RPMI8226 (cell line): ENCODE data around the gene PRKCI.
A peak's percentile ranks its signal among the peaks of the same experiment; 100 is the strongest.
"Not testable (repeated sequence)": the region's sequence is repeated elsewhere in the genome, so short reads cannot be mapped to it uniquely, and the experiment has no call there.

Experiments
- DNase-seq: peaks from one replicate; pipeline ENCODE4 v3.0.0-alpha.2; 2015

The PRKCI gene

GRCh38 chr3:170221924-170222646 is at the start of gene PRKCI:
Gene PRKCI, plus strand, starts transcription at chr3:170222424. Its CDS starts 246 bp downstream, at chr3:170222670.
- peak; percentile 100 for DNase-seq

- DNase-seq: no peak
Measured at GRCh38 chr3:170178651-170179050, 43.6 kb upstream of the PRKCI start.

GRCh38 chr3:170179432-170179831 is 42.8 kb upstream of the PRKCI start:
- DNase-seq: no peak

- peak; percentile 49 for DNase-seq
Measured at GRCh38 chr3:170180079-170180907, 41.9 kb upstream of the PRKCI start.

- DNase-seq: peak; percentile 98
Measured at GRCh38 chr3:170180908-170181885, 41.0 kb upstream of the PRKCI start, which contains the start of gene PHC3. Gene PHC3, minus strand, starts transcription at chr3:170181733. Its CDS starts 18 bp downstream, at chr3:170181715.

- no peak for DNase-seq
Measured at GRCh38 chr3:170189398-170190256, 32.6 kb upstream of the PRKCI start.

GRCh38 chr3:170195759-170196158 is 26.5 kb upstream of the PRKCI start:
- not testable (repeated sequence) for DNase-seq

- DNase-seq: no peak
Measured at GRCh38 chr3:170196833-170197232, 25.4 kb upstream of the PRKCI start.

- no peak for DNase-seq
Measured at GRCh38 chr3:170200987-170201386, 21.2 kb upstream of the PRKCI start.

- no peak for DNase-seq
Measured at GRCh38 chr3:170201527-170201926, 20.7 kb upstream of the PRKCI start.

GRCh38 chr3:170203457-170203856 is 18.8 kb upstream of the PRKCI start:
- no peak for DNase-seq

- no peak for DNase-seq
Measured at GRCh38 chr3:170204023-170204472, 18.2 kb upstream of the PRKCI start.

GRCh38 chr3:170204509-170204908 is 17.7 kb upstream of the PRKCI start:
- no peak for DNase-seq

- no peak for DNase-seq
Measured at GRCh38 chr3:170205302-170205701, 16.9 kb upstream of the PRKCI start.

- not testable (repeated sequence) for DNase-seq
Measured at GRCh38 chr3:170206164-170206762, 16.0 kb upstream of the PRKCI start.

- no peak for DNase-seq
Measured at GRCh38 chr3:170207717-170208116, 14.5 kb upstream of the PRKCI start.

- no peak for DNase-seq
Measured at GRCh38 chr3:170211668-170212067, 10.6 kb upstream of the PRKCI start.

- DNase-seq: no peak
Measured at GRCh38 chr3:170219850-170220249, 2.4 kb upstream of the PRKCI start.

GRCh38 chr3:170220871-170221270 is 1.4 kb upstream of the PRKCI start:
- no peak for DNase-seq

- peak; percentile 69 for DNase-seq
Measured at GRCh38 chr3:170222647-170223541, 670 bp downstream of the PRKCI start.
